HG02973 (cell line): ENCODE results near the gene PAWR.
"Not testable (repeated sequence)": the region's sequence is repeated elsewhere in the genome, so short reads cannot be mapped to it uniquely, and the experiment has no call there.

ENCODE experiments used
- ATAC-seq: cut with Tn5 transposase; IDR thresholded peaks from one replicate; pipeline ENCODE4 v1.9.1; 2021; ENCODE audit warnings: moderate library complexity; ENCODE audit not compliant: unreplicated experiment

The PAWR gene

GRCh38 chr12:79596719-79597350, 93.9 kb downstream of the PAWR start:
- ATAC-seq, result no peak

GRCh38 chr12:79595273-79595672, 95.5 kb downstream of the PAWR start:
- no peak for ATAC-seq

- ATAC-seq, result no peak
Measured at GRCh38 chr12:79592865-79593264, 97.9 kb downstream of the PAWR start.

GRCh38 chr12:79591988-79592387, 98.8 kb downstream of the PAWR start:
- ATAC-seq, result no peak

- no peak for ATAC-seq
Measured at GRCh38 chr12:79590751-79591150, 100.0 kb downstream of the PAWR start.

GRCh38 chr12:79587368-79587767, 103.4 kb downstream of the PAWR start:
- ATAC-seq, result no peak

- ATAC-seq, result no peak
Measured at GRCh38 chr12:79585147-79585546, 105.6 kb downstream of the PAWR start.

GRCh38 chr12:79573820-79574219, 116.9 kb downstream of the PAWR start:
- ATAC-seq, result no peak

GRCh38 chr12:79569679-79570078, 121.1 kb downstream of the PAWR start:
- ATAC-seq, result no peak

GRCh38 chr12:79567175-79567563, 123.6 kb downstream of the PAWR start:
- no peak for ATAC-seq

- ATAC-seq, result no peak
Measured at GRCh38 chr12:79566452-79567174, 124.2 kb downstream of the PAWR start.

GRCh38 chr12:79564727-79565350, 125.9 kb downstream of the PAWR start:
- not testable (repeated sequence) for ATAC-seq

GRCh38 chr12:79563021-79563740, 127.6 kb downstream of the PAWR start:
- no peak for ATAC-seq

- no peak for ATAC-seq
Measured at GRCh38 chr12:79561401-79562132, 129.2 kb downstream of the PAWR start.

GRCh38 chr12:79560225-79560889, 130.4 kb downstream of the PAWR start:
- no peak for ATAC-seq

- ATAC-seq, result no peak
Measured at GRCh38 chr12:79559591-79559990, 131.2 kb downstream of the PAWR start.

GRCh38 chr12:79558924-79559469, 131.8 kb downstream of the PAWR start:
- no peak for ATAC-seq

- no peak for ATAC-seq
Measured at GRCh38 chr12:79557690-79558315, 133.0 kb downstream of the PAWR start.

- ATAC-seq, result no peak
Measured at GRCh38 chr12:79555028-79555925, 135.5 kb downstream of the PAWR start.
